Spinal cord (tissue), 10 donors: ENCODE data around the gene CDKN1B. TPM values are rescaled to one million over a fixed set of nuclear protein-coding genes. Genes with fewer than 3 reads are reported as not detected.

ENCODE experiments used
- DNase-seq, 6 donors: peaks; one replicate each; pipeline versions ENCODE4 v3.0.0 to v3.0.0-alpha.2; 2013 to 2015; ENCODE audit warnings: low spot score in 6 of 6, low read depth in 4 of 6
- H3K27ac ChIP-seq: one replicate; pipeline ENCODE4 v1.5.1; 2013; ENCODE audit warnings: low read depth, low read length, control low read depth
- H3K27me3 ChIP-seq: one replicate; pipeline ENCODE4 v1.6.1; 2013; ENCODE audit warnings: low read length; ENCODE audit not compliant: control insufficient read depth, insufficient read depth
- H3K36me3 ChIP-seq: one replicate; pipeline ENCODE4 v1.6.1; 2013; ENCODE audit warnings: low read length; ENCODE audit not compliant: control insufficient read depth, insufficient read depth
- H3K4me1 ChIP-seq: one replicate; pipeline ENCODE4 v1.6.1; 2013; ENCODE audit warnings: low read length; ENCODE audit not compliant: control insufficient read depth, insufficient read depth
- H3K4me3 ChIP-seq: one replicate; pipeline ENCODE4 v1.5.1; 2013; ENCODE audit warnings: low read depth, low read length, control low read depth
- H3K9me3 ChIP-seq: one replicate; pipeline ENCODE4 v1.6.1; 2013; ENCODE audit warnings: low read length; ENCODE audit not compliant: control insufficient read depth, insufficient read depth
- WGBS: methylation state at CpG from one replicate; pipeline ENCODE4 v1.1.5; 2013; ENCODE audit warnings: missing lambda C conversion rate; ENCODE audit not compliant: insufficient coverage; 5-methylcytosine and 5-hydroxymethylcytosine counted together
- polyA plus RNA-seq, 2 donors: library from polyadenylated mRNA; unstranded; fragments of 120-200 nt; gene quantifications; one replicate each; pipeline ENCODE4 v1.2.1, GENCODE V29; 2013; ENCODE audit not compliant: insufficient read length in 2 of 2
- total RNA-seq, 2 donors: library from RNA; depleted of rRNA in 1 of 2; stranded (reverse); fragments of 120-200 nt in 1 of 2; fragments of >200 nt in 1 of 2; gene quantifications; one replicate each; pipeline versions ENCODE4 v1.2.3 to v1.2.4, GENCODE V29; 2013 to 2014
- donor health status: healthy.

Gene CDKN1B
- total and polyA plus RNA-seq, 4 donors = 63.2 to 90.6 (median 88.1) TPM

DNA sequence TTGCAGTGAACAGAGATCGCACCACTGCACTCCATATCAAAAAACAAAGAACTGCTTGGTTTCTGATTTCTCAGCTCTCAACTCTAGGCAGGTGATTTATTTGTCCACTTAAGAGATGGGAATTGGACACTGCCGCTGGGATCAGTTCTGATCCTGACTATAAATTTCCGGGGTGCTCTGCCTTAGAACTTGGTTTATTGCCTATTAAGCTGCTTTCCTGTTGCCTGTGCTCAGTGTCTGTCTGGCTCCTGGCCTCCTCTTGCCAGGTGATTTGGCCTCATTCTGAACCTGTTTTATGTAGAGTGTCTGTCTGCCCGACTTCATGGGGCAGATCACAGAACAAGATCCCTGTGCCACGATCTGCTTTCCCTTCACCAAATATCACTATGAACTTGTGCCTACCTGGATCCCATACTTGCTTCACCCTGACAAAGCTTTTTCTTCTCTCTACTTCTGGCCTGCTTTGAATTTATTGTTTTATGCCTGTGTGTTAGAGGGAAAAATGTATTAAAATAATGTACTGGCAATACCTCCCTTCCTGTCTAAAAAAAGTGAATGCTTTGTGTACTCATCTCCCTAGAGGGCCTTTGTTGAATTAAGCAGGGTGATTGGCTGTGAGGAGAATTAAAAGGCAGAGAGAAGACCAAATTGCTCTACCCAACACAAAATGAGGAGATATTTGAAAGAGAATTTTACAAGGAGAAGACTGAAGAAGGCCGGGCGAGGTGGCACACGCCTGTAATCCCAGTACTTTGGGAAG lies 27.6 kb downstream of the CDKN1B start:
- WGBS = 74% methylated on average over 3 of the region's 8 CpGs
- H3K27ac ChIP-seq = no peak overlapping the region
- H3K4me3 ChIP-seq = no peak overlapping the region
- H3K4me1 ChIP-seq = no peaks in the 10 kb centered on the region
- no peaks in the 10 kb centered on the region for H3K27me3 ChIP-seq
- H3K36me3 ChIP-seq = no peaks in the 10 kb centered on the region
- H3K9me3 ChIP-seq = no peaks in the 10 kb centered on the region
- no peak for DNase-seq

GRCh38 chr12:12745576-12746211 lies 28.5 kb downstream of the CDKN1B start:
- no peaks in the 10 kb centered on the region for H3K9me3 ChIP-seq
- DNase-seq = no peak
- WGBS = 70% methylated on average over 5 of the region's 7 CpGs
- H3K36me3 ChIP-seq = no peaks in the 10 kb centered on the region
- H3K4me3 ChIP-seq = no peak overlapping the region
- no peaks in the 10 kb centered on the region for H3K4me1 ChIP-seq
- no peak overlapping the region for H3K27ac ChIP-seq
- H3K27me3 ChIP-seq = no peaks in the 10 kb centered on the region

- no peaks in the 10 kb centered on the region for H3K4me1 ChIP-seq
- no peak overlapping the region for H3K4me3 ChIP-seq
- H3K36me3 ChIP-seq = no peaks in the 10 kb centered on the region
- H3K27ac ChIP-seq = no peak overlapping the region
- no CpG with 5 or more reads among the region's 3 CpGs for whole genome bisulfite sequencing
- no peak for DNase-seq
- H3K27me3 ChIP-seq = no peaks in the 10 kb centered on the region
- no peaks in the 10 kb centered on the region for H3K9me3 ChIP-seq
Observed at GRCh38 chr12:12747278-12747677, 30.1 kb downstream of the CDKN1B start.

DNA sequence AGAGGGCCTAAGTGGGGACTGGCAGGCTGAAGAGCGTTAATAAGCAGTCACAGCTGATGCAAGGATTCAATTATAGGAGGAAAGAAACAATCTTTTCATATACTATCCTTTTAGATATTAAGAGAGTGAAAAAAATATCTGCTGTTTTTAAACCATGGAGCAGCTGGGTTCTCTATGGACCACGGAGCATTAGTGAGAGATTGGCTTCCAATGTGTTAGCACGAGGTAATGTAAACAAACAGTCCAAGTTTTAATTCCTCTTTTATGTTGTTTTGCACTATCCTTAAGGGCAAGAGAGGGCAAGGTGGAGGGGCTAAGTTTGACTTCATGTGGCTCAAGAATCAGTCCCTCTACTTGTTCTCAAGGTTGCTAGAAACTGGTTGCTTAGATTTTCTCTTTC lies 30.9 kb downstream of the CDKN1B start:
- no peaks in the 10 kb centered on the region for H3K36me3 ChIP-seq
- DNase-seq = no peak
- no peaks in the 10 kb centered on the region for H3K27me3 ChIP-seq
- WGBS = no CpG with 5 or more reads among the region's 3 CpGs
- no peak overlapping the region for H3K27ac ChIP-seq
- H3K9me3 ChIP-seq = no peaks in the 10 kb centered on the region
- no peak overlapping the region for H3K4me3 ChIP-seq
- H3K4me1 ChIP-seq = no peaks in the 10 kb centered on the region

- H3K4me1 ChIP-seq = no peaks in the 10 kb centered on the region
- H3K27me3 ChIP-seq = no peaks in the 10 kb centered on the region
- no peak overlapping the region for H3K27ac ChIP-seq
- WGBS = 97% methylated on average over 6 of the region's 7 CpGs
- no peaks in the 10 kb centered on the region for H3K9me3 ChIP-seq
- H3K4me3 ChIP-seq = no peak overlapping the region
- no peaks in the 10 kb centered on the region for H3K36me3 ChIP-seq
- DNase-seq = peak in 1 of 6 donors; percentile 35
Observed at GRCh38 chr12:12749433-12749832, 32.3 kb downstream of the CDKN1B start.

DNA sequence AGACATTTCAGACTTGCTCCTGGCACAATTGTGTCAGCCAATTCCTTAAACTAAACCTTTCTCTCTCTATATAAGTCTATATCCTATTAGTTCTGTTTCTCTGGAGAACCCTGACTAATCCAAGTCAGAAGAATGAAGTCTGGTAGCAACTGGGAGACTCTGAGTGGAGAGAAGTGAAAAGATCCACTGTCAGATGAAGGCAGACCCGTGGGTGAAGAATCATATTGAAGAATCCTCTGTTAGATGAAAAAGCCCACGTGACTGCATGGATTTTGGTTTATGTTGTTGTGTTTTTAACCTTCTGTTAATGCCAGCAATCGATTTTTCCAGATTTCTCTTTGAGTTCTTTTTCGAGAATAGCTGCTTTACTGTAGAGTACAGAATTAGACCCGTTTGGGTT lies 38.8 kb downstream of the CDKN1B start:
- H3K4me3 ChIP-seq = no peak overlapping the region
- no peaks in the 10 kb centered on the region for H3K36me3 ChIP-seq
- no peak overlapping the region for H3K27ac ChIP-seq
- H3K27me3 ChIP-seq = no peaks in the 10 kb centered on the region
- H3K4me1 ChIP-seq = peaks cover 3% of the 10 kb centered on the region
- no peak for DNase-seq
- no peaks in the 10 kb centered on the region for H3K9me3 ChIP-seq
- WGBS = 89% methylated on average over 2 of the region's 5 CpGs

GRCh38 chr12:12757121-12757520 lies 40.0 kb downstream of the CDKN1B start:
- WGBS = 88% methylated on average over 1 of the region's 2 CpGs
- Histone ChIP-seq H3K27ac (no peak overlapping the region), H3K4me3 (no peak overlapping the region)

DNA sequence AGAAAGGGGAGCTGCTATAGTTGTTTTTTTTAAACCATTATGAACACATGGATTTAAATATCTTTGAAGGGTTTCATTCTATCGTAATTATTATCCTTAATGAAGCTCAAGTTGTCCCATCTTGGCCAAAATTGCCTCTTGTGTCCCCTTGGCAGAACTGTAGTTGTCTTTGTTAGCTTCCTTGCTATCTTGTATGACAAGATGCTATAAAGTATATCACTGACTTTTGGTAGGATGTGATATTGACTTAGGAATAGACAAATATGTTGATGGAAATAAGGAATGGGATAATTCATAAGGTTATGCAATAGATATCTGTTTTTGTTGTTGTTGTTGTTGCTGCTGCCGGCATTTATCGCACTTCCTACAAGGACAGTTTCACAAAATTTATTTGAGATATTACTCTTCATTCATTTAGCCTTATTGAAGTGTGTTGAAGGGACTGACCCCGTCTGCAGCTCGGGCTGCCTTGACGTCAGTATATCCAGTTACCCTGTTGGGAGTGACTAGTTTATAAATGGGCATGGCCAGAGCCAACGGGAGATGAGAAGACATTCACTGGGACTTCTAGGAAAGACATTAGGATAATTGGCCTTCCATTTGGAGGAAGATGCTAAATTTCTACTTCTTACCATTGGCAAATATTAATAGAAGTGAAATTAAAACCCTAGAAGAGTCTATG lies 42.2 kb downstream of the CDKN1B start:
- no peaks in the 10 kb centered on the region for H3K27me3 ChIP-seq
- H3K27ac ChIP-seq = no peak overlapping the region
- H3K4me3 ChIP-seq = no peak overlapping the region
- DNase-seq = no peak
- H3K36me3 ChIP-seq = no peaks in the 10 kb centered on the region
- 80% methylated on average over 3 of the region's 7 CpGs for WGBS
- H3K4me1 ChIP-seq = peaks cover 3% of the 10 kb centered on the region
- H3K9me3 ChIP-seq = no peaks in the 10 kb centered on the region

More at GRCh38 chr12:12757121-12757520, 40.0 kb downstream of the CDKN1B start:
- Histone ChIP-seq H3K36me3 (no peaks in the 10 kb centered on the region), H3K9me3 (no peaks in the 10 kb centered on the region), H3K4me1 (peaks cover 3% of the 10 kb centered on the region), H3K27me3 (no peaks in the 10 kb centered on the region)
- no peak for DNase-seq

- no peak for DNase-seq
- H3K27ac ChIP-seq = no peak overlapping the region
- H3K4me1 ChIP-seq = no peaks in the 10 kb centered on the region
- no peak overlapping the region for H3K4me3 ChIP-seq
- H3K9me3 ChIP-seq = no peaks in the 10 kb centered on the region
- no peaks in the 10 kb centered on the region for H3K27me3 ChIP-seq
- H3K36me3 ChIP-seq = no peaks in the 10 kb centered on the region
Observed at GRCh38 chr12:12764824-12765223, 47.7 kb downstream of the CDKN1B start.
